NCI-H2107 treated with DMSO at 0.1 percent for 48 hours (cell line): ENCODE results near the gene AMPD3.
A peak's percentile ranks its signal among the peaks of the same experiment; 100 is the strongest.

ENCODE experiments used
- DNase-seq: peaks from one replicate; lab custom pipeline; 2025; ENCODE audit not compliant: unreplicated experiment; lab: John Stamatoyannopoulos, UW

The AMPD3 gene

GRCh38 chr11:10459029-10459970 is 4.2 kb downstream of the AMPD3 start:
- DNase-seq: no peak

DNA sequence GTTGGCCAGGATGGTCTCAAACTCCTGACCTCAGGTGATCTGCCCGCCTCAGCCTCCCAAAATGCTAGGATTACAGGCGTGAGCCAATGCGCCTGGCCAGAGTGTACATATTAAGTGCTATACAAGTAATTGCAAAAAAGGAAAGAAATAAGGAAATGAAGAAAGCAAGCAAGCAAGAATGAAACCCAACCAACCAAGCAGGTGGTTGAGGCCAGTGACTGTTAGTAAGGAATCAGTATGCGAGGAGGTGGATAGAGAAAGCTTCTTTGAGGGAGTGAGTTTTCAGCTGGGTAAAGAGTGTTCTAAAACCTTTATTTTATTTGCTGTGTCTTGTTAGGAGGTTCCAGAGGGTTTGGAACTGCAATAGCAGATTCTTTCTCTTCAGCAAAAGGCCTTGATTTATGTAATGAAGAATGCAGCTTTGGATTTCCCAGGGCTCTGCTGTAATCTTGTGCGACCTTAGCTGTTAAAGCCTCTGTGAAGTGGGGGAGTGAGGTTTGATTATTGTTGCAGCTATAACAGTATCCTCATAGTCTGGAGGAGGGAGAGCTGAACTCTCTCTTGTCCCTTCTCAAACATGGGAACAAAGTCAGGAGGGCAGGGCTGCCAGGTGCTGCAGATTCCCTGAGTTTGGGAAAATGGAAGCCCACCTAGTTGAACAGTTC is 5.7 kb downstream of the AMPD3 start:
- no peak for DNase-seq

- no peak for DNase-seq
Observed at GRCh38 chr11:10461276-10461790, 6.3 kb downstream of the AMPD3 start.

DNA sequence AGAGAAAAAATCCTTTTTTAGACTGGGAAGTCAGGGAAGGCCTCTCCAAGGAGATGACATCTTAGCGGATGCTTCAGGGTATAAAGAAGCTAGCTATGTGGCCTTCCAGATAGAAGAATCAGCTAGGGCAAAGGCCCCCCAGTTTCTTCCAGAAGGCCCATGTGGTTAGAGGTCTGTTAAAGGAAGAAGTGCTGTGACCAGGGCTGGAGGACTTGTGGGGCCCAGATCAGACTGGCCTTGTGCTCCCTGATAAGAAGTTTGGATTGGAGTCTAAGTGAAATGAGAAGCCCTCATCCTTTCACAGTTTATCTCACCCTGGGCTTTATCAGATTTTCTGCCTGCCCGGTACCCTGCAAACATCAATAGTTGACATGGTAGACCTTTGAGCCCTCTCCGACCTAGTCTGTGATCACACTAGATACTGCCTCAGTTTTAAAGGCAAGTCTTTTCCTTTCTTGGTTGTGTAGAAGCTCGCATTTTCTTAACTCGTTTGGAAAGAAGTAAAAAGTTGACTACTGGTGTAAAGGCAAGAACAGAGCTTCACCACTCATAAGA is 7.8 kb downstream of the AMPD3 start:
- DNase-seq: no peak

- no peak for DNase-seq
Observed at GRCh38 chr11:10473371-10473770, 18.3 kb downstream of the AMPD3 start.

- no peak for DNase-seq
Observed at GRCh38 chr11:10474551-10474950, 19.5 kb downstream of the AMPD3 start.

GRCh38 chr11:10476342-10476741 is 21.3 kb downstream of the AMPD3 start:
- DNase-seq: no peak

DNA sequence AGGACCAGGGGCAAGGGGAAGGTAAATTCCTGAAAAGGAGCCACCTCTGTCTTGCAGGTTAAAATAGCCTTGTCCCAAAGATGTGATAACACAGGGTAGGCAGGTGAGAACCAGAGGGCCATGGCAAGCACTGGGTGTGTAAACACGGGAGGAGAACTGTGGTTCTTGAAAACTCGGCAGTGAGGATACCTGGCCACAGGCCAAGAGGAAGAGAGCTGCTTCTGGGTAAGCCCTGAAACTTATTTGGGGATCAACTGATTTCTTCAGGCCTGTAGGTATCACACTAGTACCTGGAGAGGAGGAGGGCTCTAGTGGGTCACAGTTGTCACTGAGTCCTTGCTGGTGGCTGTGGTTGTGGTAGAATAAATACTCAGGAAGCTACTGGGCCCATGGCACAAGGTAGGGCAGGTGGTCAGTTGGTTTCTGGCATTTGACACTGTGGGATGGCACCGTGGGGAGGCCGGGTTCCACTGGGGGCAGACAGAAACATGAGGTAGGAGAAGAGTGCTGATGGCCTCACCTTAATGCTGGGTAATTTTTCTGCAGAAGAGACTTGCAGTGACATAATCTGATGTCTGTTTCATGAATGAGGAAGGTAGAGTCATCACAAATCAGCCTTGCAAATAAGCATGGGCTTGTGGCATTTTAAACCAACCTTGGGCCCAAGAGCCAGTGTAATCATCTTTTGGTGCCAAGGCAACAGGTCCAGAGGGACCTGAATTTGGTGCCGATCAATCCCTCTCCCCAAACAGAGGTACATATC is 22.0 kb downstream of the AMPD3 start:
- DNase-seq: no peak

GRCh38 chr11:10477690-10478046 is 22.6 kb downstream of the AMPD3 start:
- no peak for DNase-seq

GRCh38 chr11:10478066-10478465 is 23.0 kb downstream of the AMPD3 start:
- DNase-seq: no peak

- DNase-seq: no peak
Observed at GRCh38 chr11:10478574-10479550, 23.8 kb downstream of the AMPD3 start.

DNA sequence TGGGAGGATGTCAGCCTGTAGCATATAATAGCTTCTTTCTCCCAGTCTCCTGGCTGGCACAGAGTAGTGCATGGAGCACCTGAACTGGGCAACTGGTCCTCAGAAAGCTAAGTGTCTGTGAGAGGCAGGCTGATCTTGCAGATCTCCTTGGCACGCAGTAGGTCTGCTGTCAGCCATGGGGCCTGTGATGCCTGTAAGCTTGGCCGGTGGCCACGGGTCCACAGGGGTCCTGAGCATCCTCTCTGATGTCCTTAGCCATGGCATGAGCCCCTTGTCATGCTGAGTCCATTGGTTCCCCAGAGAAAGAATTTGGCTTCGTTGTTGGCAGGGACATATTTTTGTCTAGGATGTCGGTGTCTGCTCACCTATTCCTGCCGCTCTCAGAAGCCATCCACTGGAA is 25.0 kb downstream of the AMPD3 start:
- DNase-seq: no peak

DNA sequence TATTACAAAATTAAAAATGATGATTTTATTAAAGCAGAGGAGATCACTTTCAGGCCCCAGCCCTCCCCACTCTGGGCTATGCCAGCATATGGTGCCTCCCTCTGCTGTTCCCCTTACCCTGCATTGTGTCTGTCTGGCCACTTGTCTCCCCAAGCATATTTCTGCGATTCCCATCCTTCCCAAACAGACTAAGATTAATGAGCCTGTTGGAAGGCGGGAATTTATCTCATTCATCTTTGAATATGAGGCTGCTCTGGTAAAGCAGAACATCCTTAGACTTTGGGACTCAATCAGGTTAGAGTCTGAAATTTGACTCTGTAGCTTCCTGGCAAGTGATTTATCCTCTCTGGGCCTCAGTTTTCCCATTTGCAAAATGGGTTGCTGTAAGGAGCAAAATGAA is 25.7 kb downstream of the AMPD3 start:
- no peak for DNase-seq

- peak; percentile 74 for DNase-seq
Observed at GRCh38 chr11:10481560-10482349, 26.7 kb downstream of the AMPD3 start.

GRCh38 chr11:10483174-10483573 is 28.1 kb downstream of the AMPD3 start:
- DNase-seq: no peak

GRCh38 chr11:10483584-10483983 is 28.5 kb downstream of the AMPD3 start:
- no peak for DNase-seq

DNA sequence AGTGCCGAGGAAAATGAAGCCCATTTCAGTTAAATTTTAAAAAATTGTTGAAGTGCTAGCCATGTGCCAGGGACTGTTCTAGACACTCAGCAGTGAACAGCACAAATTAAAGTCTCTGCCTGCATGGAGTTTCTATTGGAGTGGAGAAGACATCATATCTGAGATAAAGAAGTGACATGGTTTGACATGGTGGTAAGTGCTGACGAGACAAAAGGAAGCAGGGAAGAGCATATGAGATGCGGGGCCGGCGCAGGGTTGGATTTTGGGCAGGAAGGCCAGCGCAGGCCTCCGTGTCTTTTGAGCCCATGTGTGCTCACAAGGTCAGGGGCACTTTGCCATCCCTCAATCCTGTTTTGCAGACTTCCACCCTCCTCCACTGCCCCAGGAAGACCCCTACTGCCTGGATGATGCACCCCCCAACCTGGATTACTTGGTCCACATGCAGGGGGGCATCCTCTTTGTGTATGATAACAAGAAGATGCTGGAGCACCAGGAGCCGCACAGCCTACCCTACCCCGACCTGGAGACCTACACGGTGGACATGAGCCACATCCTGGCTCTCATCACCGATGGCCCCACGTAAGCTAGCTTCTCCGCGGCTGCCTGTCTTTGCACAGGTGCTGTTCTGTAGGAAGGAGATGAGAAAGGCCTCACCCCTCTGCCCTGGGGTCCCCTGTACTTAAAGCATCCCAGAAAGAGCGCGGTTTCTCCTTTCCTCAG is 29.6 kb downstream of the AMPD3 start:
- no peak for DNase-seq

DNA sequence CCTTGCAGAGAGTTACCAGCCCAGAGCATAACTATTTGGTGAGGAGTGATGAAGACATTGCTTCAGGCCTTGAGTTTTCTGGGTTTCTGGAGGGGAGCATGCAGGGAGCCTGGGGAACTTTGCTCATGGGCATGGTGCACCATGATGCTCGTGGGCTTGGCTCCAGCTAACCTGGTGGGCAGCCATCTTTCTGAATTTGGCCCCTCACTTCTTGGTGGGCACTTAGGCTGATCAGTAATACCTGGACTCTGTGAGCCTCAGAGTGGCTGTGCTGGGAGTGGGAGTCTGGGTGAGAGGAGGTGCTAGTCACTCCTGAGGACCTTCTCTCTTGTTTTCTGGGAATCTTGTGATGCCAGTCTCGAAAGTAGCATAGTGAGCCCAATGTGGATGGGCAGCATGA is 30.6 kb downstream of the AMPD3 start:
- no peak for DNase-seq
